Calu3 (cell line): ENCODE results near the gene WDPCP. TPM values are rescaled to one million over a fixed set of nuclear protein-coding genes. Genes with fewer than 3 reads are reported as not detected.
"Not testable (repeated sequence)": the region's sequence is repeated elsewhere in the genome, so short reads cannot be mapped to it uniquely, and the experiment has no call there.

Source experiments
- BruUV-seq: library from RNA; stranded (reverse); fragments of 400-500 nt; replicated peaks from 2 replicates; lab custom pipeline; 2021; lab: Mats Ljungman, UMichigan
- CTCF ChIA-PET: fragments of 300-600 bp; sonication (Branson Sonifier 250); formaldehyde crosslinking; loops from one replicate; lab custom pipeline; 2022; ENCODE audit warnings: antibody characterized with exemption; lab: Charles Lee
- DNase-seq: peaks from one replicate; pipeline ENCODE4 v3.0.0; 2022
- H3K27ac Mint-ChIP-seq: one replicate; pipeline ENCODE4 v1.8.0; 2022; ENCODE audit warnings: mixed read lengths; ENCODE audit not compliant: unreplicated experiment
- H3K27me3 Mint-ChIP-seq: one replicate; pipeline ENCODE4 v1.8.0; 2022; ENCODE audit warnings: mixed read lengths; ENCODE audit not compliant: unreplicated experiment
- H3K36me3 Mint-ChIP-seq: one replicate; pipeline ENCODE4 v1.8.0; 2022; ENCODE audit warnings: mild to moderate bottlenecking, moderate library complexity, mixed read lengths; ENCODE audit not compliant: insufficient read depth, unreplicated experiment
- H3K4me1 Mint-ChIP-seq: one replicate; pipeline ENCODE4 v1.8.0; 2022; ENCODE audit warnings: mild to moderate bottlenecking, low read depth, mixed read lengths; ENCODE audit not compliant: unreplicated experiment
- H3K4me3 Mint-ChIP-seq: one replicate; pipeline ENCODE4 v1.8.0; 2022; ENCODE audit warnings: mild to moderate bottlenecking, low read depth, moderate library complexity, mixed read lengths; ENCODE audit not compliant: unreplicated experiment
- H3K9me3 Mint-ChIP-seq: one replicate; pipeline ENCODE4 v1.8.0; 2022; ENCODE audit warnings: low read depth, mixed read lengths; ENCODE audit not compliant: unreplicated experiment
- CTCF ChIP-seq: fragments of 200-600 bp; IDR thresholded peaks from one replicate; pipeline ENCODE4 v1.8.0; 2022; ENCODE audit warnings: antibody characterized with exemption; ENCODE audit not compliant: unreplicated experiment
- intact Hi-C: fragments of 100-400 bp; cut with micrococcal nuclease; formaldehyde crosslinking; loops from one replicate; pipeline ENCODE4 v1.10.0; 2022; ENCODE audit not compliant: unreplicated experiment
- total RNA-seq: library from RNA; stranded (reverse); gene quantifications from 2 replicates; pipeline ENCODE4 v1.2.3, GENCODE V29; 2022

WDPCP gene
- total RNA-seq, 1 experiment from 2014 or later = 9.0 TPM

- no peak overlapping the region for H3K4me3 Mint-ChIP-seq
- H3K27me3 Mint-ChIP-seq = no peaks in the 10 kb centered on the region
- DNase-seq = no peak
- intact Hi-C loops = no loop called here
- no peak overlapping the region for H3K27ac Mint-ChIP-seq
- BruUV-seq = no TSS peak
- no peaks in the 10 kb centered on the region for H3K36me3 Mint-ChIP-seq
- H3K4me1 Mint-ChIP-seq = no peaks in the 10 kb centered on the region
- CTCF ChIA-PET = interaction anchor here (0.5 kb wide), 1 partner anchor 1246 kb away, joined by 3 read pairs; no protein-coding TSS in a partner anchor
- TF ChIP-seq CTCF = no peak
- H3K9me3 Mint-ChIP-seq = no peaks in the 10 kb centered on the region
Observed at GRCh38 chr2:63159262-63159661, 429.0 kb downstream of the WDPCP start.

GRCh38 chr2:63136683-63137082, 451.6 kb downstream of the WDPCP start:
- intact Hi-C loops, DNase-seq, H3K4me1 Mint-ChIP-seq, H3K27me3 Mint-ChIP-seq, H3K4me3 Mint-ChIP-seq, H3K36me3 Mint-ChIP-seq, H3K27ac Mint-ChIP-seq, BruUV-seq: not testable (repeated sequence)
- CTCF ChIA-PET = interaction anchor here (0.7 kb wide), 1 partner anchor 25 kb away, joined by 3 read pairs; no protein-coding TSS in a partner anchor
- peaks cover 15% of the 10 kb centered on the region for H3K9me3 Mint-ChIP-seq

GRCh38 chr2:63132020-63132419, 456.3 kb downstream of the WDPCP start:
- TF ChIP-seq CTCF = no peak
- no TSS peak for BruUV-seq
- Mint-ChIP-seq H3K27ac (no peak overlapping the region), H3K36me3 (no peaks in the 10 kb centered on the region), H3K4me3 (no peak overlapping the region), H3K4me1 (no peaks in the 10 kb centered on the region), H3K9me3 (peaks cover 6% of the 10 kb centered on the region), H3K27me3 (no peaks in the 10 kb centered on the region)
- CTCF ChIA-PET = interaction anchor here (0.5 kb wide), 1 partner anchor 300 kb away, joined by 3 read pairs; no protein-coding TSS in a partner anchor
- DNase-seq = no peak
- intact Hi-C loops = no loop called here

DNA sequence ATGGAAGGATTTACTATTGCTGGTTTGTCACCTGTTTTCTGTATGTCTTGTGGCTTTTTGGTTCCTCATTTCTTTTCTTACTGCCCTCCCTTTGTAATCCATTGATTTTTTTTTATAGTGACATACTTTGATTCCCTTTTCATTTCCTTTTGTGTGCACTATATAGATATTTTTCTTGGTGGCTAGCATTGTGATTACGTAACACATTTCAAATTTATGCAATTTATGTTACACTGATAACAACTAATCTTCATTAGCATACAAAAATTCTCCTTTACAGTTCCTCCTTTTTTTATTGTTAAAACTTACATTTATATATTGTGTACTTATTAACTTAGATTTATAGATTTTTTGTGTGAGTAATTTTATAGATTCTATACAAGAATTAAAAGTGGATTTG, 457.1 kb downstream of the WDPCP start:
- Mint-ChIP-seq H3K36me3 (no peaks in the 10 kb centered on the region), H3K4me1 (no peaks in the 10 kb centered on the region), H3K4me3 (no peak overlapping the region), H3K9me3 (peaks cover 6% of the 10 kb centered on the region), H3K27me3 (no peaks in the 10 kb centered on the region), H3K27ac (no peak overlapping the region)
- DNase-seq = no peak
- intact Hi-C loops = no loop called here
- no peak for TF ChIP-seq CTCF
- CTCF ChIA-PET = no interaction called here
- no TSS peak for BruUV-seq

- Mint-ChIP-seq H3K4me1 (no peaks in the 10 kb centered on the region), H3K36me3 (no peaks in the 10 kb centered on the region), H3K27me3 (no peaks in the 10 kb centered on the region), H3K4me3 (no peak overlapping the region), H3K9me3 (peaks cover 6% of the 10 kb centered on the region), H3K27ac (no peak overlapping the region)
- intact Hi-C loops = no loop called here
- BruUV-seq = no TSS peak
- no peak for DNase-seq
- no peak for TF ChIP-seq CTCF
- CTCF ChIA-PET = no interaction called here
Observed at GRCh38 chr2:63127594-63127993, 460.7 kb downstream of the WDPCP start.
